Jurkat, Clone E6-1 (cell line): Measurements from ENCODE around the gene GALR1.

Experiments
- DNase-seq: peaks from one replicate; pipeline ENCODE4 v3.0.0-alpha.2; 2011; ENCODE audit warnings: low read depth, low spot score
- H3K4me3 ChIP-seq: 2 replicates; pipeline ENCODE4 v1.5.1; 2011; ENCODE audit warnings: mild to moderate bottlenecking, low read length, control low read depth, moderate library complexity

Gene GALR1

GRCh38 chr18:77314511-77314910 lies 64.9 kb downstream of the GALR1 start:
- no peak overlapping the region for H3K4me3 ChIP-seq
- DNase-seq, result no peak

GRCh38 chr18:77314952-77315351 lies 65.3 kb downstream of the GALR1 start:
- no peak for DNase-seq
- H3K4me3 ChIP-seq, result no peak overlapping the region

GRCh38 chr18:77316008-77316407 lies 66.4 kb downstream of the GALR1 start:
- DNase-seq, result no peak
- H3K4me3 ChIP-seq, result no peak overlapping the region

- DNase-seq, result no peak
Measured at GRCh38 chr18:77316641-77317040, 67.0 kb downstream of the GALR1 start.

GRCh38 chr18:77320971-77321559 lies 71.4 kb downstream of the GALR1 start:
- DNase-seq, result no peak
- no peak overlapping the region for H3K4me3 ChIP-seq

More at GRCh38 chr18:77316641-77317040, 67.0 kb downstream of the GALR1 start:
- no peak overlapping the region for H3K4me3 ChIP-seq

GRCh38 chr18:77321823-77322805 lies 72.5 kb downstream of the GALR1 start:
- H3K4me3 ChIP-seq, result no peak overlapping the region
- no peak for DNase-seq

- DNase-seq, result no peak
Measured at GRCh38 chr18:77323640-77324299, 74.1 kb downstream of the GALR1 start.

More at GRCh38 chr18:77323640-77324299, 74.1 kb downstream of the GALR1 start:
- H3K4me3 ChIP-seq, result no peak overlapping the region
